IPS-NIHi11 (cell line): ENCODE measurements around the gene AUTS2.

Experiments used
- DNase-seq: peaks from one replicate; pipeline ENCODE4 v3.0.0; 2012; ENCODE audit warnings: mixed read lengths, low spot score

Gene AUTS2

DNA sequence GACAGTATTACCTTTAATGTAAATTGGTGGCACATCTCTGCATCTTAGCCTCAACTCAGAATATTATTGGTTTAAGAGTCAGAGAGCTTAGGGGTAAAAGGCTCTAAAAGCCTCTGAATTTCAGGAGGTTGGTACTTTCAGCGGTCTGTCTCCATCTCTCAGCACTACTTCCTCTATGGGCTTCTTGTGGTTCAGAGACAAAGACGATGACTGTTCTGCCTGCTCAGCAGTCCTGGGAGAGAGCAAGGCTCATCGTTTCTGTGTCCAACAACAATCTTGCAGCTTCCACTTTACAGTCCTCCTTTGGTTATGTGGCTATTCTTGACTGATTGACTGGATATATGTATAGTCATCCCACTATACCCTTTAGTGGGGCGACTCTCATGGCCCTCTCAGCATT, 394.7 kb downstream of the AUTS2 start:
- no peak for DNase-seq

DNA sequence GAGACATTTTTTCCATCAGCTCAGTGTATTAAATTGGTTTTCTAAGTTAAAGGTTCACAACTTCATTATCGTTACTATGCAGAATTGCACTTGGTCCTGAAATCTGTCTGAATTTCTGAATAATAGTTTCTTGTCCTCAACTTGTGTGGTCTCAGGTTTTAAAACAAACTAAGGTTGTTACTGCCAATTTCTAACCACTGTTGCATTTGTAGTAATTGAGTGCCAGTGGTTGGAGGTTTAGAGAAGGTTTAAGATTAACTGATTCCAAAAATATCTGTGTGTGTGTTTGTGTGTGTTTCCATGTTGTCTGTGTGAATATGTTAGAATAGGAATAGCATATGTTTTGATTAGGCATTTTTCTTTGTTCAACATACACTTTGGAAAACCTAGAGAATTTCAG, 395.9 kb downstream of the AUTS2 start:
- no peak for DNase-seq

DNA sequence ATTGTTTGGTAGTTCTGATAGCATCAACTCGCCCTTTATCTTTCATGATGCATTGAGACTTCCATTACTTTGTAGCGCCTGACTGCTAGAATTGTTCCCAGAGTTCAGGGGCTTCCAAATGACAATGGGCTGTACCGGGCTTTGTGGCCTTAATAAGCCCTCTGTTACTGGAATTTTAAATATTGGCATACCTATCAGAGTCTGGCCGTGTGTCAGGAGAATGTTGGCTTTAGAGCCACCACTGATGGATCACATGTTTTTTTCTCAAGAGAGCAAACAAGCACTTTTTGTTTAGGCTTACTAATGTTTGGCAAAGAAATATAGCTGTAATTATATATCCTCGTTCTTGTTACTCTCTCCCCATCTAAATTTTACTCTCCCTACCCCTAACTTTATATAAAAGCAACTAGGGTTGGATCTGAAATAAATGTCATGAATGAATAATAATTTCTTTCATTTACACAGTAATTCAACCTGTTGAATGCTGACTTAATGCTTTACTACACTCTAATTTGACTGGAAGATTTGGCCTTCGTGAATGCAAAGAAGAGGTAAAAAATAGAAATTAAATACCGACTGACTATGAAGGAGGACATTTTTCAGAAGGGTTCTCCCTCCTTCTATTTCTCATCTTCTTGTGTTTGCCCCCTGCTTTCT, 396.7 kb downstream of the AUTS2 start:
- DNase-seq, result no peak

DNA sequence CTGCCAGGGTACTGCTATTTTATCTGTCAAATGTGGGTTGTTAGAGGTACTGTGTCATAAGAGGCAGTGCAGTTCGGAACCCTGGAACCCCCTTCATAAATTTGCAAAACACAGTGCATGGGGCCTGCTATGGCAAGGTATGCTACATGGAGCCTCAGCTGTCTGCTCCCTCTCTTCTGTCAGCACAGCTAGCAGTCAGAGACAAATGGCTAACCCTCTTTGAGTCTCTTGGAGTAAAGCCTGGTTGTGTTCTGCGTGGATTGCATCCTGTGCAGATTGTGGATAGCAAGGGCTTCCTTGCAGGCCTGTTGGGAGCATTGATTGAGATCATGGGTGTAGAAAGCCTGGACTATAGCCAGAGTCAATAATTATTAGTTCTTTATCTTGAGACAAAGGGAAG, 397.8 kb downstream of the AUTS2 start:
- DNase-seq, result no peak

DNA sequence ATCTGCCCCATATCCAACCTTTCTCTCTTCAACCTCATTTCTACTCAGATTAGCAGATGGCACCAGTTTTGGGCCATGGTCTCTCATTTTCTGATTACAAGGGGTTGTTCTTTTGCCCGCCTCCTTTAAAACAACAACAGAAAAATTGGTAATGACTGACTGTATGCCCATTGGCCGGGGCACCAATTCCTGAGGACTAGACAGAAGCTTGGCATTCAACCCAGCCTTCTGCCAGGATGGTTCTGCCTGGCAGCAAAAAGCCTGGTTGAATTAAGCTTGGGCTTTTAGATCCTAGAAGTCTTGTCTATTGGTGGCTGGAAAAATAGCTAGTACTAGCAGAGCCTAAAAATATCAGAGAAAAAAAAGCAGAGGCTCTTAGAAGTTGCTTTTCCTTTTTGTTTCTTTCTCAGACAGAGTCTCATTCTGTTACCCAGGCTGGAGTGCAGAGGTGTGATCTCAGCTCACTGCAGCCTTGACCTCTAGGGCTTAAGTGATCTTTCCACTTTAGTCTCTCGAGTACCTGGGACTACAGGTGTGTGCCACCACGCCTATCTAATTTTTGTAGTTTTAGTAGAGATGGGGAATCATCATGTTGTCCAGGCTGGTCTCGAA, 402.6 kb downstream of the AUTS2 start:
- DNase-seq, result no peak

DNA sequence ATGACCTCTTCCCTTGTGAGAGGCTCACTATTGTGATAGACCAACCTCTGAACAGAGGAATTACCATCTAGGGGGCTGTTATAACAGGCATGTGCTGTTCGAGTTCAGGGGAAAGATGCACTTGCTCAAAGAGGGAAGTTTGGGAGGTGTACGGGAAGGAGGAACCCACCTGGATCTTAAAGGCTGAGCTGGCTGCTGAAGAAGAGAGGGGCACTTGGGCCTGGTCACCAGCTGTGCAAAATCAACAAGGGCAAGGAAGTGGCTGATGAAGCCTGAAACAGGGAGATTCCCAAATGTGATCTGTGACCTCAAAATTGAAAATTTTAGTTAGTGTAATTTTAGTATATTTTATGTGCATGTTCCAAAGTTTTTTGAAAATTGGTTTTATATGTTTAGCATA, 407.2 kb downstream of the AUTS2 start:
- no peak for DNase-seq

DNA sequence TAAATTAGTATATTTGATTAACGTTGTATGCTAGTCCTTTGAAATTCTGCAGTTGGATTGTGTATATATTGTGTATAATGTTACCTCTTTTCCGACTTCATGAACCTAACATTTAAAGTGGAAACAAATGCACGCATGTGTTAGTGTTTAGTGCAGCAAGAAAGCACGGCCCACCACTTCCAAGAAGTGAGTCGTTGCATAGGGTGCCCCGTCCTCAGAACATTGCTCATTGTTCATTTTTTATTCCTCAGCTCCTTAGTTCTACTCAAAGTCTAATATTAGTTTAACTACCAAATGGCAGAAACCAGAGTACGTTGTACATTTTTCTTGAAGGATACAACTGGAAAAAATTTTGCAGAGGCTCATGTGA, 407.6 kb downstream of the AUTS2 start:
- DNase-seq, result no peak

DNA sequence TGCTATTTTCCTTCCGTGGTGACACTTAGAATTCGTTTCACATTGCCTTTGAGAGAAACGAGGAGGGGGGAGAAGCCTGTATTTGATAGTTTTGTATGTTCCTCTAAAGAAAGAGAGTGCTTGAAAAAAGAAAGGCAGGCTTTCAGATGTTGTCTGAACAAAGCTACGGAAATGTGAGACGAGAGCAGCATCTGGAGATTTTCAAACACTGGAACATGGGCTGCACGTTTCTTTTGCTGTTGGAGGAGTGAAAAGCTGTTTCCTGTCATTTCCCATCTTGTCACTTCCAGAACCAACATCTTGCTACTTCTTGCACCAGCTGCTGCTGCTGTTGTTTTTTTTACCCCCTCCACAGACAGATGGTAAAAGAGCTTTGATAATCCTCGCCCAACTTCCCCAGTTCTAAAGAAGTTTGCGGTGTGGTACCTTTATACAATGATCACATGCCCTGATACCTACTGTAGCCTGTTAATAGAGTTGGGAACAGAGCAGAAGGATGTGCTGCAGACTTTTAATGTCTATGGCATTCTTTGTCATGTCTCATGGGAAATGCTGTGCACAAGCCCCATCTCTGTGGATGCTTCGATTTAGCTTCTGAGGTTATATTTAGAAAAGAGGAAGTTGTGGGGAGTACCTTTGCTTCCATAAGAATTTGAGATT, 408.1 kb downstream of the AUTS2 start:
- no peak for DNase-seq

DNA sequence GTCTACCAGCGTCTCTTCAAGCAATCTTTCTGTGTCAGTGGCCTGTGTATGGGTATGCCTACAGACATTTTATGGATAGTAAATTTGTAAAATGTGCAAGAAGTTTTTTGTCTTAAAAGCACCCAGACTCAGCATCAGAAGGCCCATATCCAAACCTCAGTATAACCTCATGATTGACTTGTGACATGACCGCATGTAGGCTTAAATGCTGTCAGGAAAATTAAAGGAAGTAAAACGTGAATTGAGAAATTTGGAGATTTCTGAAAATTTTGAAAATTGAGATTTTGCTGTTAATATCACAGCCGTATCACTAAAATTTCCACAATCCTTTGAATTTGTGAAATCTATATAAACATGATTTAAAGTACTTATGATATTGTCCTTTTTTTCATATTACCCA, 410.2 kb downstream of the AUTS2 start:
- DNase-seq, result no peak

DNA sequence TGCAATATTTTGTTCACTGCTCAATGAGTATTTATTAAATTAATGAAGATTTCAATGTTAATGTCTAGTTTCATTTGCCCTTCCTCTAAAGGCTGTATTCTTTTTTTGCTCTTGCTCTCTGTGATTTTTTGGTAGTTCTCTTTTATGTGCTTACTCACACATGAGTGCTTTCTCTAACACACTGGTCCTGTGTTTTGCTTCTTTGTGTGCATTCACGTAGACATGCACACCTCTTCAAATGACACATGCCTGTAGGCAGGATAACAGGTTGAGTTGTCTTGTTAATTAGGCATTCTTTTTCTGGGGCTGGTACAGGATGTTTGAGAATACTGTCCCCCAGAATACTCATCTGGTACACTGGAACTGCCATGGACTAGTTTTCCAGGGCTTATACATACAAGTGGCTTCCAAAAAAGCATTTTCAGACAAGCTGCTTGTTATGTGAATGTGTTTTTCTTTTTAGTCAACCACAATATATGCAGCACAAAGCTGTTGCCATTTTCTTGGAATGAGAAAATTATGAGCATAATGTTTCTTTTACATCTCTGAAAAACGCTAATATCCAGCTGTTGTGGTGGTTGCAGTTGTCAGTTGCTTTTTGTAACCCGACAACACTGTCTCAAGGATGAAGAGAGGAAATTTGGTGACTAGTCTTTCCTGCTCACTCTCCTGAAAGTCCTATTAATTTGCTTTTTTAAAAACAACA, 416.4 kb downstream of the AUTS2 start:
- DNase-seq, result no peak

DNA sequence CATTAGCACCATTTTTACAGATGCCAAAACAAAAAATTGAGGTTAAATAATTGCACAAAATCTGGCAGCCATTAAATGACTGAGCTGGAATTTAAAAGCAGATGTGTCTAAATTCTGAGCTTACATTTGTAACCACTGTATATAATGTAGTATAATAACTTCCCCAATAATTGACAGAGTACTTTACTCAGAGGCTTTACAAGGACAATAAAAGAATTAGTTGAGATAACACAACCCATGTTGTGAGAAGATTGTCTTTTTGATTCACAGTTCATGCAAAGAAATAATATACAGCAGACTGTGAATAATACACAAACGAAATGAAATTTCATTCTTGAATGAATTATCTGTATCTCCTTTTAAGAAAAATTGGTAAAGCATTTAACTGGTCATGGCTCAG, 417.1 kb downstream of the AUTS2 start:
- no peak for DNase-seq

DNA sequence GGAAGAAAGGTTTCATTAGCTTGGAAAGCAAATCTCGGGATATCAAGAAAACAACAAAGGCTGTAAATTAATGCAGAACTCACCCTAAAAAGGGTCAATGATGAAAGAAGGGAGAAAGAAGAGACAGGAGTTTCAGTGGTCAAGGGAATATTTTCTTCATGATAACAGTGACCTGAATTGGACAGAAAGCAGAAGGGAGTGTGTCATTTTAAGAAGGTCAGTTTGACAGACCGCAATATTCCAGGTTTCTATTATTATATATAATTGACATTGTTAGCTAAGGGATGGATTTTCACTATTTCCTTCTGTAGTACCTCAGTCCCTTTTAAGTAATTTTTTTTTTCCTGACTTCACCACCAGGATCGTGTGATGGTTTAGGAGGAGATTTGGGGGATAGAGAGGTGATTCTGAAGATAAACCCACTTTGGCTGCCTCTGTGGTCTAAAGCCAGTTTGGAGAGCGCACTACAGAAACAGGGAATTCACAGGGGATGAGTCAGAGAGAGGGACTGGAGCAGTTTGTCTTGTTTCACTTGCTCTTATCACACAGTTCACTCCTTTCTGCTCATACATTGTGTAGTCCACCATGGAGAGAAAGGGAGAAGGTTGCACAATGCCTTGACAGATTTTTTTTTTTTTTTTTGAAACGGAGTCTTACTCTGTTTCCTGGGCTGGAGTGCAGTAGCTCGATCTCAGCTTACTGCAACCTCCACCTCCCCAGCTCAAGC, 417.9 kb downstream of the AUTS2 start:
- no peak for DNase-seq

DNA sequence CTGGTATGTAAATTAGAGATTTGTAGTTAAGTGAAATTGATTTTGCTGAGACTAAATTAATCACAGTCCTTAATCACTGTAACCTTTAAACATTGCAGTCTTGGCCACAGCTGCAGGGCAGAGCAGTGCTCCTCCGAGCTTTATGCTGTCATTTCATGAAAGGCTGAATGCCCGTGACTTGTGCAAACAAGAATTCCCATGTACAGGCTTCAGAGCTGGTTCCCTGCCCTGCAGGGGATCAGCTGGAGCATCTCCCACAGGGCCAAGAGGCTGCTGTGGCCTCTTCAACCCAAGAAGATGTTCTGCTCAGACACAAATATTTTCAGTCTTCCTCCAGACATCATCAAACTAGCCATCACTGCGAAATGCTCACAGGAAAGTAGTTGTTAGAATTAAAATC, 419.1 kb downstream of the AUTS2 start:
- no peak for DNase-seq

DNA sequence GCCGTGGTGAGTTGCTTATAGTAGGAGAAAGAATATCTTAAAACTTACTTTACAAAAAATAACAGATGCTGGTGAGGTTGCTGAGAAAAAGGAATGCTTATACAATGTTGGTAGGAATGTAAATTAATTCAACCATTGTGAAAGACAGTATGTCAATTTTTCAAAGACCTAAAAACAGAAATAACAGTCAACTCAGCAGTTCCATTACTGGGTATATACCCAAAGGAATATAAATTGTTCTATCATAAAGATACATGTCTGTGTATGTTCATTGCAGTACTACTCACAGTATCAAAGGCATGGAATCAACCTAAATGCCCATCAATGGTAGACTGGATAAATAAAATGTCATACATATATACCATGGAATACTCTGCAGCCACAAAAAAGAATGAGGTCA, 420.4 kb downstream of the AUTS2 start:
- no peak for DNase-seq

DNA sequence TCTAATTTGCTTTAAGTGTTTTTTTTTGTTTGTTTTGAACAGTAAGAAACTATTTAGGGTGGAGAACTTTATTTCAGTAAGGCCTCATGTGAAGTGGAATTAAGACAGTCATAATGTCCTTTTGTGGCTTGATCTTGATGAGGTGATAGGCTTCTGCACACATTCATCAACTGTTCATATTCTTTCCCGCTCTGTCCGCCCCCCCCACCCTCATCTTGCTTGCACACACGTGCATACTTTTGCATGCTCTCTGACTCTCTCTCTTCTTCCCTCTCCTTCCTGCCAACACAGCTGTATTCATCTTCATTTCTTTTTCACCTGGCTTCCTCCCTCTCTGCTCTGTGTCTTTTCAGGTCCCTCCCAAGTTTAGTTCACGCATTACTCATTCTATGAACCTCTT, 429.6 kb downstream of the AUTS2 start:
- no peak for DNase-seq

DNA sequence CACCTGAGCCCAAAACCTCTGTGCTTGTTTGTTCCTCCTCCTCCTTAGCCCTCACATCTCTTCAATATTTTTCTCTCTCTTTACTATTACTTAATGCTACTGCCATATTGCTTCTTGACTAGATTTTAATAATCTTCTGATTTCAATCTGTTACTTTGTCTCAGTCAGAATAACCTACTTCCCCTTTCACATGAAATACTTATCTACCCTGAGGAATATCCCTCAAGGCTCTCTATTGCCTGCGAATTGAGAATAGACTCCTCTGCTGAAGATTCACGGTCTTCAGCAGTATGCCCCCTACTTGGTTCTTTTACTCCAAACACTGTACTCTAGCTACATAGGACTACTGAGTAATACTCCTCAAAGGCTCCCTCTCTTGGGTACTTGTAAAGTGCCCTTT, 430.3 kb downstream of the AUTS2 start:
- DNase-seq, result no peak

DNA sequence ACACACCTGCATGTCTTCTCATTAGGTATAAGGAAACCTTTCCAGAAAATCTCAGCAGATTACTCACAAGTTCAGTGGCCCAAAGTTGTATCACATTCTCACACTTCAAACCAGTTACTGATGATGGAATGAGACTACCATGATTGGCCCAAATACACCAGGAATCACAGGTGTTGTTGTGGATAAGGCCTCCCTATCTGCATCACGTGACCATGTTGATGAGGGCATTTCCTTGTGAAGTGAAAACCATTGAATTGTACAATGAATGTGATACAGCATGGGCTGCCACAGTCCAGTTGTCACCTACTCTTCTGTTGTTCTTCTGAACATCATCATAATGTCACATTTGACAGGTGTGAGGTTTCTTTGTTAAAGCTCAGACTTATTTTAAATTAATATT, 431.7 kb downstream of the AUTS2 start:
- no peak for DNase-seq

DNA sequence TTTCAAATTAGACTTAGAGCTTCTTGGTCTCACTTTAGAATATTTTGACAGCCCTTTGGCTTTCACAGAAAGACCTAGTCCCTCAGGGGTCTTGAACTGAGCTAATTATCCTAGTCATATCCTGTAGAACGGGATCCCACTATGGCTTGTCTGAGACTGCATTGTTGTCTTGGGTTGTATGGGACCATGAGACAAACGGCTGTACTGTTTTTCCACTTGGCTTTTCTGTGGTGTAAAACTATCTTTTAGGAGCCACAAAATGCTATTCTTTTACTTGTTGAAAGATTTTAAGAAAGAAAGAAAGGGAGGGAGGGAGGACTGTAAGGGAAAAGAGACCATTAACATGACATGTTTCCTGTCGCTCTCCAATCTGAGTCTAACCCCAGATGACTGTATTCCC, 432.5 kb downstream of the AUTS2 start:
- no peak for DNase-seq

DNA sequence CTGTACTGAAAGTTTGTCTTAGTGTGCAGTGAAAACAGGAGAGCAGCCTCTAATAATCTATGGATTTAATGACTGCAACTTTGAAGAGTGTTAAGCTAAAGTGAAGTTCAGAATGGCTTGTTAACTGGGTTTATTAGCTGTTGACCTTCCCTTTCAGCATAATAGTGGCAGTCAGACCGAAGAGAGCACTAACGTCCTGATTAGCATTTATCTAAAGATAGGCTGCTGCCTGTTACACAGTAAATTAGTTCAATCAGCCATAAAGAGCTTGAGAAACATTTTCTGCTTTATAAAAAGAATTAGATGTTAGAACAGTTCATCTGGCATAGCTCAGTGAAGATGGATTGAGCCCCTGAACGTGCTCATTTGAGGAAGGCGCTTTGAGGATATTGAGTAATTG, 433.0 kb downstream of the AUTS2 start:
- no peak for DNase-seq

DNA sequence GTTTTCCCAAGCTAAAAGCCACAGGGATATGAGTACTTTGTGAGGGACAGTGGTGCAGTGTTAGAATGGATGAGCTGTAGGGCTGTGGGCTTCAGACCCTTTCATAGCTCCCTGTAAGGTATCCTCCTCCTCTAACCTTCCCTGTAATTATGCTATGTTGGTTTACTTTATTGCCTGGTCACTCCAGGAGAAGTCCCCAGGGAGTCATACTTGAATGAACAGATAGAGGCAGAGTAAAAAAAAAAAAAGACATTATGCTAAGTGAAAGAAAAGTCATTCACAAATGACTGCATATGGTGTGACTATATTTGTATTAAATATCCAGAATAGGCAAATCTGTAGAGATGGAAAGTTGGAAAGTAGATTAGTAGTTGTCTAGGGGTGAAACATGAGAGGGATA, 434.4 kb downstream of the AUTS2 start:
- DNase-seq, result no peak

DNA sequence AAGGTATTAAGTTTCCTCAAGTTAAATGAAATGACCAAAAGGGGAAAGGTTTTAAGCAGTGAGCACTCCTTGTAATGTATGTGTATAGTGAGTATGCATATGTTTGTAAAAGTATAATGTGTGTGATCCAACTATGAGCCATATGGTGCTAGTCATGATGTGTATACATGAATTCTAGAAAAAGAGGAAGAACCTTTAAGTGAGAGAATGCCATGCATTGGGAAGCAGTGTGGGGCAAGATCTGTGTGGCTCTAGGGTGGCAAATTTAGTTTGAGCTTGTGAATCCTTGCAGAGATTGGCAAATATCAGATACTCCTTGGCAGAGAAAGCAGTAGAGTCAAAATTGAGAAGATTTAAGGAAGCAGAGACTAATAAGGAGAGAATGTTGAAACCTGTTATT, 435.0 kb downstream of the AUTS2 start:
- DNase-seq, result no peak

DNA sequence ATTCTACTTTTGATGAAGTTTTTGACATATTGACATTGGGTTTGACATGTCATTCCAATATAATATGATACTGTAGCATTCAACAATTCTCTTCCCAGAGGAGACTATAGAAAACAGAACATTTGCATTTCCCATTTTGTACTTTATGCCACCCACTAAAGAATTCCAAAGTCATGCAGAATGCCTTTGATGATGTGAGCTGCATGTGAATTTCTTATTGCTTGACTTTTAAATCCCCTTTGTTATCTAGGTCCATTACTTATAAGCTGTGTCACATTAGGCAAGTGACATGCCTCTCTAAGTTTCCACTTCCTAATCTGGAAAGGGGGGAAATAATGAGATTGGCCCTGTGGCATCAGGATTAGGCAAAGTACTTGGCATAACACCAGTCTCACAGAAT, 436.7 kb downstream of the AUTS2 start:
- no peak for DNase-seq

DNA sequence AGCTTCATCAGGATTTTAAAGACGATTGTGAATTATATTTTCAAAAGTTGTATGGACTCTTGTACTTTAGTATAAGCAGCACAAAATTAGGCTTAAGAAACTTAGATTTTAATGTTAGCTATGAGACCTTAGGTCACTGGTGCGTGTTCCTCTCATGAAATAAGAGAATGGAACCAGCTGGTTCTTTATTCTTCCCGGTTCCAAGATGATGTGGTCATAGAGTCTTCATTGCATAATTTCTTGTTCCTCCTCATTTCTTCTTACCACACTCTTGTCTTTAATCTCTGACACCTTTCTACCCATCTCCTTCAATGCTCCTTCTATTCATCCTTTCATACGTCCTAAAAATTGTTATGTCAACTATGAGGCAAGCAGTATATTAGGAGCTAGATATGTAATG, 437.2 kb downstream of the AUTS2 start:
- no peak for DNase-seq
